Choroid plexus epithelial cell (primary cell): Measurements from ENCODE around the gene CLEC2D.
"Not testable (repeated sequence)": the region's sequence is repeated elsewhere in the genome, so short reads cannot be mapped to it uniquely, and the experiment has no call there.

Source experiments
- DNase-seq: peaks from one replicate; pipeline ENCODE4 v3.0.0-alpha.2; 2010; ENCODE audit warnings: low read depth
- H3K4me3 ChIP-seq: 2 replicates; pipeline ENCODE4 v1.5.1; 2011; ENCODE audit warnings: low read depth, mild to moderate bottlenecking, control low read depth, low read length, moderate library complexity
- TF ChIP-seq, protein P1 (sequence below): conservative IDR thresholded peaks from 2 replicates; pipeline ENCODE4 v1.5.1; 2011; ENCODE audit warnings: low read depth, mild to moderate bottlenecking, control low read depth, inconsistent platforms, low read length, moderate library complexity

Gene CLEC2D

GRCh38 chr12:9634969-9635754 lies 34.4 kb upstream of the CLEC2D start:
- TF ChIP-seq, protein P1, sequence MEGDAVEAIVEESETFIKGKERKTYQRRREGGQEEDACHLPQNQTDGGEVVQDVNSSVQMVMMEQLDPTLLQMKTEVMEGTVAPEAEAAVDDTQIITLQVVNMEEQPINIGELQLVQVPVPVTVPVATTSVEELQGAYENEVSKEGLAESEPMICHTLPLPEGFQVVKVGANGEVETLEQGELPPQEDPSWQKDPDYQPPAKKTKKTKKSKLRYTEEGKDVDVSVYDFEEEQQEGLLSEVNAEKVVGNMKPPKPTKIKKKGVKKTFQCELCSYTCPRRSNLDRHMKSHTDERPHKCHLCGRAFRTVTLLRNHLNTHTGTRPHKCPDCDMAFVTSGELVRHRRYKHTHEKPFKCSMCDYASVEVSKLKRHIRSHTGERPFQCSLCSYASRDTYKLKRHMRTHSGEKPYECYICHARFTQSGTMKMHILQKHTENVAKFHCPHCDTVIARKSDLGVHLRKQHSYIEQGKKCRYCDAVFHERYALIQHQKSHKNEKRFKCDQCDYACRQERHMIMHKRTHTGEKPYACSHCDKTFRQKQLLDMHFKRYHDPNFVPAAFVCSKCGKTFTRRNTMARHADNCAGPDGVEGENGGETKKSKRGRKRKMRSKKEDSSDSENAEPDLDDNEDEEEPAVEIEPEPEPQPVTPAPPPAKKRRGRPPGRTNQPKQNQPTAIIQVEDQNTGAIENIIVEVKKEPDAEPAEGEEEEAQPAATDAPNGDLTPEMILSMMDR, result no peak

GRCh38 chr12:9636150-9636850 lies 33.2 kb upstream of the CLEC2D start:
- no peak for DNase-seq
- no peak overlapping the region for H3K4me3 ChIP-seq
- TF ChIP-seq, protein P1, result no peak

More at GRCh38 chr12:9634969-9635754, 34.4 kb upstream of the CLEC2D start:
- DNase-seq, result no peak
- no peak overlapping the region for H3K4me3 ChIP-seq

DNA sequence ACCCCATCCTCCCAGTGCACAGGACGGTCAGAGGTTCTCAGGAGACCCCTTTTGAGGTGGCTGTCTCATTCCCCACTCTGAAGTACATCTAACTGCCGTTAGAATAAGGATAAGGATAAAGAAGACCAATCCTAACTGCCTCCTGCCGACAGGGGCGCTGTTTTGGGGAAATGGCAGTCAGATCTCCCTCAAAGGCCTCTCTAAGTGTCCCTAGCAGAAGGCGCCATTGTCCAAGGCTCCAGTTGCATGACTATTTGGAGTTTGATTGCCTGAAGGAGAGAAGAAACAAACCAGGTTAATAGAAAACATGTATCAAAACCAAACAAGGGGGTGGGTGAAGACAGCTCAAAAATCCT lies 32.7 kb upstream of the CLEC2D start:
- DNase-seq, result no peak
- TF ChIP-seq, protein P1, result peak; percentile 25
- H3K4me3 ChIP-seq, result no peak overlapping the region

DNA sequence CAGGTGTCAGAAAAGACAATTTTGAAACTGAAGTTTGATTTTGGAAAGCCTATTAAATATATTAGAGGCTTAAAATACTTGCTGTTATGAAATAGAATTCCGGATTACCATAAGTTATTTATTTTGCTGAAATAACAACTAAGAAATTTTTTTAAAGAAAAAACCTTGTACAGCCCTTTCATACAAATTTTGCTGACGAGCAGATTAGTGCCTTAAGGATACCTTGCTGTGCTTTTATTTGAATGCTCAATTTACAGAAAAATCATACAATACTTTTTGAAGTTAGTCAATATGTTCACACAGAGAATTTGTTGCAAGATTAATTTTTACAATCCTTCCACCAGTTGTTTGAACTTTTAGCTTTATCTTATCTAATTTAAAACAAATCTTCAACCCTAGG lies 29.5 kb upstream of the CLEC2D start:
- TF ChIP-seq, protein P1, result no peak
- H3K4me3 ChIP-seq, result no peak overlapping the region

GRCh38 chr12:9642606-9643265 lies 26.8 kb upstream of the CLEC2D start:
- TF ChIP-seq, protein P1, result no peak
- no peak overlapping the region for H3K4me3 ChIP-seq
- no peak for DNase-seq

More for the DNA sequence above, 29.5 kb upstream of the CLEC2D start:
- no peak for DNase-seq

- TF ChIP-seq, protein P1, result no peak
- DNase-seq, result no peak
- no peak overlapping the region for H3K4me3 ChIP-seq
Observed at GRCh38 chr12:9643266-9643660, 26.2 kb upstream of the CLEC2D start.

GRCh38 chr12:9644985-9645551 lies 24.4 kb upstream of the CLEC2D start:
- not testable (repeated sequence) for H3K4me3 ChIP-seq
- peak; percentile 36 for DNase-seq
